ENCODE data around the gene GAMT.

Gene GAMT

DNA sequence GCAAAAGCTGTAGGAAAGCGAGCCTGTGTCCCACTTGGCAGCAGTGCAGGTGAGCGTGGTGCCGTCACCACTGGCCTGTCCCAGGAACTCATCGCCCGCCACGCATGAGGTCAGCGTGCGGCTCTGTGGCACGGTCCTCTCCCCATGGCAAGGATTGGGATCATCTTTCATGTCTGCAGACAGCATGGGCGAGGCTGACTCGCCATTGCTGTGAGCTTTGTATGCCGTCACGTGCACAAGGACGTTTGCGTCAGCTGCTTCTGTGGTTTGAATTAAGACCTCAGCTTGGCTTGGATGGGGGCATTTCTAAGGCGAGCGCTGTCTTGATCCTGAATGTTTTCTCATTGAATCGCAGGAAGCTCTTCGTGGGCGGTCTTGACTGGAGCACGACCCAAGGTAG lies 15.8 kb upstream of the GAMT start:
- CTCF ChIA-PET, result interaction anchor here (0.9 to 2.4 kb wide), 3 partner anchors 20 to 173 kb away, joined by 4 to 8 read pairs (median 5); no protein-coding TSS in a partner anchor
- POLR2A ChIA-PET, result interaction anchor here (0.9 kb wide), 1 partner anchor 22 kb away, joined by 3 read pairs; no protein-coding TSS in a partner anchor
- TF ChIP-seq, protein P1, sequence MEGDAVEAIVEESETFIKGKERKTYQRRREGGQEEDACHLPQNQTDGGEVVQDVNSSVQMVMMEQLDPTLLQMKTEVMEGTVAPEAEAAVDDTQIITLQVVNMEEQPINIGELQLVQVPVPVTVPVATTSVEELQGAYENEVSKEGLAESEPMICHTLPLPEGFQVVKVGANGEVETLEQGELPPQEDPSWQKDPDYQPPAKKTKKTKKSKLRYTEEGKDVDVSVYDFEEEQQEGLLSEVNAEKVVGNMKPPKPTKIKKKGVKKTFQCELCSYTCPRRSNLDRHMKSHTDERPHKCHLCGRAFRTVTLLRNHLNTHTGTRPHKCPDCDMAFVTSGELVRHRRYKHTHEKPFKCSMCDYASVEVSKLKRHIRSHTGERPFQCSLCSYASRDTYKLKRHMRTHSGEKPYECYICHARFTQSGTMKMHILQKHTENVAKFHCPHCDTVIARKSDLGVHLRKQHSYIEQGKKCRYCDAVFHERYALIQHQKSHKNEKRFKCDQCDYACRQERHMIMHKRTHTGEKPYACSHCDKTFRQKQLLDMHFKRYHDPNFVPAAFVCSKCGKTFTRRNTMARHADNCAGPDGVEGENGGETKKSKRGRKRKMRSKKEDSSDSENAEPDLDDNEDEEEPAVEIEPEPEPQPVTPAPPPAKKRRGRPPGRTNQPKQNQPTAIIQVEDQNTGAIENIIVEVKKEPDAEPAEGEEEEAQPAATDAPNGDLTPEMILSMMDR (IDR thresholded peaks at IDR 0.05; ENCODE audit: insufficient read depth, low read length, missing control alignments), result no peak
- DNase-seq (ENCODE audit: low read depth, low spot score), result no peak
- H3K4me3 ChIP-seq (ENCODE audit: low read depth, low read length), result no peak overlapping the region

DNA sequence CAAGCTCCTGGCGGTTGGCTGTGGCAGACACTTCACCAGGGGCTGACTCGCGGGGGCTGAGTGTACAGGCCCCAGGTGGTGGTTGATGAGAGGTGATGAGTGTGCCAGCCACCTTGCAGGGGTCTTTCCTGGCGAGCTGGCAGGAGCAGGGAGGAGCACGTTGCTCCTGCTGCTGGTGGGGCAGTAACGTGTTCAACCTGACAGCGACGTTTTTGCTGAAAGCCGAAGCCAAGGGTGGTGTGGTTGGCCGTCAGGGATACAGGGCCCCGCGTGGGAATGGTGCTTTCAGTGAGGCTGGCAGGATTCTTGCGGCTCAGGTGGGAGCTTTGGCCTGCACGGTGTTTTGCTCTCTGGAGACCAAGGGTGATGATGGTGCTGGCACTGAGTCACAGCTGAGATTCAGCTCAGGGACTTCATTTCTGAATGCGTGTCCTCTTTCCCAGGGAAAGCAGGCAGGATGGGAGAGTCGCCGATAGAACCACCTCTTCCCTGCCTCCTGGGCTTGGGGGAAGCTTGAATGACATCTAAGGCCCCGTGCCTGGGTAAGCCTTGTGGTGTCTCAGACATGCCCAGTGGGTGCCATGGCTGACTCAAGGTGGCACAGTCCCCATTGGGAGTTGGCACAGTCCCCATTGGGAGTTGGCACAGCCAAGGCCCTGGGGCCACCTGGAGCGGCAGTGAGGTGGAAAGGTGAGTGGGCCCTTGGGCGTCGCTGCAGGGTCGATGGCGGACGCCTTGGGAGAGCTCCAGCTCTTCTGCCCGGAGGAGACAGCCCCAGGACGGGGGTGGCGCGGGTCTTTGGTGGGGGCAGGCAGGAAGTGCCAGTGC lies 14.9 kb upstream of the GAMT start:
- TF ChIP-seq, protein P1 (IDR thresholded peaks at IDR 0.05; ENCODE audit: insufficient read depth, low read length, missing control alignments), result no peak
- H3K4me3 ChIP-seq (ENCODE audit: low read depth, low read length), result no peak overlapping the region
- POLR2A ChIA-PET, result interaction anchor here (0.8 to 1.1 kb wide), 2 partner anchors 18 to 147 kb away, joined by 4 to 5 read pairs; partner anchors contain the start of gene CIRBP
- DNase-seq (ENCODE audit: low read depth, low spot score), result no peak
- CTCF ChIA-PET, result interaction anchor here (0.9 to 2.4 kb wide), 5 partner anchors 13 to 172 kb away, joined by 3 to 8 read pairs (median 4); no protein-coding TSS in a partner anchor

DNA sequence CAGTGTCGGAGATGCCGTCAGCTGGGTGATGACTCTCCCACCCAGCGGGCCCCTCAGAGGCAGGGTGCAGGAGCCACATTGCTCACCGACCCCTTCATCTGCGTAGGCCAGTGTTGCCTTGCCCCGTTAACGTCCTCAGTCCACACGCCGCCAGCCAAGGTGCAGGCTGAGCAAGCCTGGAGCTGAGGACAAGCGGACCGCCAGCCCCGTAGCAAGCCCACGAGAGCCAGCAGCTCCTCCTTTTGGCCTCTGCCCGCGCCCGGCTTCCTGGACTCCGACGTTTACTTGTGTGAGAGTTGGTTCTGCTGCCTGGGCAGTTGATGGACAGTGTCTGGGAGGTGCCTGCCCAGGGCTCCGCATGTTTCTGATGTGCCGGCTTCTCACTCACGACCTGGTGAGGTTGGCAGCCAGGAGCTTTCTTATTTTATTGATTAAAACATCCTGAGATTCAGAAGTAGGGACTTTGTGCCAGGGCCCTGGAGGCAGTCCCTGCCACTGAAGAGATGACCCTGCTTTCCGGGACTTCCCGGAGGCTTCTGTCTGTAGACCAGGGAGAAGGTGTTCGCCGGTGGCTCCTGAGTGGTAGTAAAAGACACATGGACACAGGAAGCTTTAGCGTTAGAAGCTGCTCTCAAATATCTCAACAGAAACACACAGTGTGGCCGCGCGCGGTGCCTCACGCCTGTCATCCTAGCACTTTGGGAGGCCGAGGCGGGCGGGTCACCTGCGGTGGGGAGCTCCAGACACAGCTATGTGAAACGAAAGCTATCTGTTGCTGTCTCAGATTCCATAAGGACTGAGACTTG lies 11.9 kb upstream of the GAMT start:
- POLR2A ChIA-PET, result no interaction called here
- TF ChIP-seq, protein P1 (IDR thresholded peaks at IDR 0.05; ENCODE audit: insufficient read depth, low read length, missing control alignments), result no peak
- H3K4me3 ChIP-seq (ENCODE audit: low read depth, low read length), result no peak overlapping the region
- CTCF ChIA-PET, result interaction anchor here (1.1 to 1.8 kb wide), 4 partner anchors 11 to 134 kb away, joined by 3 to 8 read pairs (median 6); no protein-coding TSS in a partner anchor
- DNase-seq (ENCODE audit: low read depth, low spot score), result no peak

DNA sequence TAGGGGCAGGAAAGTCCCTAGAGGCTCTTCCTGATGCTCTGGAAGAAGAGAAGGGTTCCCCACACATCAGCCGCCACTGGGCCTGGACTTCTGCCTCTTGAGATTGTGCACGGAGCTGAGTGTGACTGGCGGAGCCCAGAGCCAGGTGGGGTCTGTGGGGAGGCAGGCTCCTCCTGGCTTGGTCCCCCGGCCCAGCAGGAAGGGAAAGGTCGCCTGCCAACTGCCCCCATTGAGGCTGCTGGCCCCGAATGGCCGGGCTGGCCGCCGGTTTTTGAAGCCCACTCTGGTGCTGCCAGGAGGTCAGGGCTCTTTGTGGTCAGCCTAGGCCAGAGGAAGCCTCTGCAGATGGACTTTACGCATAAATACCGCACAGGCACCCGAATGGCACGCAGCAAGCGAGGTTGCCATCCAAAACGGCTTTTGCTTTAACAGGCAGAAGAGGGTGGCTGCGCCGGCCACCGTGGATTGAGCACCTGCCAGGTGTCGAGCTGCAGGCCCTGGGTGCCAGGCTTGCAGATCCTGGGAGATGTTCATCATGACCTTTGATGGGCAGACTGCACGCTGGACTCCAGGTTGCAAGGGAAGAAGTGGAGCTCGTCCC lies 11.1 kb upstream of the GAMT start:
- ChIA-PET POLR2A (no interaction called here), CTCF (interaction anchor here (1.1 to 1.8 kb wide), 5 partner anchors 10 to 133 kb away, joined by 3 to 8 read pairs (median 5); no protein-coding TSS in a partner anchor)
- TF ChIP-seq, protein P1 (IDR thresholded peaks at IDR 0.05; ENCODE audit: insufficient read depth, low read length, missing control alignments), result no peak
- H3K4me3 ChIP-seq (ENCODE audit: low read depth, low read length), result no peak overlapping the region
- no peak for DNase-seq (ENCODE audit: low read depth, low spot score)

DNA sequence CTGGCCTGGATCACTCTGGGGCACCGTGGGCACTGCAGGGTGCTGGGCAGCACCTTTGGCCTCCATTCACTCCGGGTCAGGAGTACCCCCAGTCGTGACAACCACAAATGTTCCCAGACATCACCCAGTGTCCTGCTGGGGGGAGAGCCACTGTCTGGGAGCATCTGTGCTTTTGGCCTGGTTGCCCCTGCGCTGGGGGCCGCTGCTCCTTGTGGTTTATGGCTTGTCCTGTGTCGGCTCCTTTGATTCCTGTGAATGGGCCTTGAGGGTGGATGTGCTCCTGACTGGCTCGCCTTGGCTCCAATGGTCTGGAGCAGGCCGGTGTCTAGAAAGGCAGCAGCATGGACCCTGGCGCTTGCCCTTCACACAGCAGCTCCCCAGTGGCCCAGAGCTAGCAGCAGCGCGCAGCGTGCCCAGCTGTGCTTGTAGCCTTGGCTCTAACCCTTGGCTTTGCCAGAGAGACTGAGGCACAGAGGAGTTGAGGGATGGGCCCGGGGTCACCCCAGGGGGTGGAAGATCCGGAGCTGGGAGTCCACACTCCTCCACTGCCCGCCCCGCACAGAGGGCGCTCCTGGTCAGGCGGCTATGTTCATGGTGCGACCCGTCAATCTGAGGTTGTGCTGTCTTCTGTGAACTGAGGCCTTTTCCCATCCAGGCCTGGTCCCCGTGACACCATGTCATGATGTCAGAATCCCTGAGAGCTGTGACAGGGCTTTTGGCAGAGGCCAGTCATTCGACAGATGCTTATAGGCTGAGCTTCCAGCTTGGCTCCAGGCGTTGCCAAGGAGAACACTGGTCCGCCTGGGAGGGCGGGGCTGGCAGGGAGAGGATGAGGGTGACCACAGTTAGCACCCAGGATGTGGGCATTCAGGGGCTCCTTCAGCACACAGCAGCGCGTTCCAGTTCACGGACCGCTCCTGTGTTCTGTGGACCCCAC lies 10.2 kb upstream of the GAMT start:
- H3K4me3 ChIP-seq (ENCODE audit: low read depth, low read length), result no peak overlapping the region
- CTCF ChIA-PET, result interaction anchor here (1.2 to 1.5 kb wide), 2 partner anchors 9 to 30 kb away, joined by 3 to 5 read pairs; no protein-coding TSS in a partner anchor
- POLR2A ChIA-PET, result no interaction called here
- DNase-seq (ENCODE audit: low read depth, low spot score), result no peak
- TF ChIP-seq, protein P1 (IDR thresholded peaks at IDR 0.05; ENCODE audit: insufficient read depth, low read length, missing control alignments), result no peak

Data from AG04449 (cell line).